ENCODE data around the gene VWF.

The VWF gene

GRCh38 chr12:6116471-6117021 is 7.9 kb downstream of the VWF start:
- H3K4me2 ChIP-seq (ENCODE audit: low read length): no peak overlapping the region
- H3K4me1 ChIP-seq (ENCODE audit: insufficient read depth, low read length, severe bottlenecking): no peaks in the 10 kb centered on the region
- H3K9me2 ChIP-seq (ENCODE audit: low read depth, low read length): no peaks in the 10 kb centered on the region
- H2AFZ ChIP-seq (ENCODE audit: low read length): no peak overlapping the region
- no peaks in the 10 kb centered on the region for H3K36me3 ChIP-seq (ENCODE audit: insufficient read depth, low read length)
- no peak overlapping the region for H3K9ac ChIP-seq (ENCODE audit: low read length)
- TF ChIP-seq EZH2 (IDR thresholded peaks at IDR 0.05; ENCODE audit: borderline replicate concordance, low read length) (no peak), CTCF (IDR thresholded peaks at IDR 0.05; ENCODE audit: low read length) (no peak)
- H3K79me2 ChIP-seq (ENCODE audit: insufficient read depth, low read length): no peaks in the 10 kb centered on the region
- no peaks in the 10 kb centered on the region for H3K27me3 ChIP-seq (ENCODE audit: insufficient read depth, low read length)
- no peaks in the 10 kb centered on the region for H3F3A ChIP-seq (ENCODE audit: insufficient read depth, low read length)
- no peaks in the 10 kb centered on the region for H4K20me1 ChIP-seq (ENCODE audit: insufficient read depth, low read length)
- no peaks in the 10 kb centered on the region for H3K9me3 ChIP-seq (ENCODE audit: low read length)
- no peak overlapping the region for H3K4me3 ChIP-seq (ENCODE audit: low read depth, low read length, poor library complexity, severe bottlenecking)
- no peak overlapping the region for H3K27ac ChIP-seq (ENCODE audit: low read depth, low read length, poor library complexity, severe bottlenecking)

- H4K20me1 ChIP-seq (ENCODE audit: insufficient read depth, low read length): no peaks in the 10 kb centered on the region
- no peaks in the 10 kb centered on the region for H3K79me2 ChIP-seq (ENCODE audit: insufficient read depth, low read length)
- H3K4me3 ChIP-seq (ENCODE audit: low read depth, low read length, poor library complexity, severe bottlenecking): no peak overlapping the region
- H3F3A ChIP-seq (ENCODE audit: insufficient read depth, low read length): no peaks in the 10 kb centered on the region
- TF ChIP-seq CTCF (IDR thresholded peaks at IDR 0.05; ENCODE audit: low read length) (no peak), EZH2 (IDR thresholded peaks at IDR 0.05; ENCODE audit: borderline replicate concordance, low read length) (no peak)
- no peak overlapping the region for H2AFZ ChIP-seq (ENCODE audit: low read length)
- no peaks in the 10 kb centered on the region for H3K9me3 ChIP-seq (ENCODE audit: low read length)
- no peak overlapping the region for H3K4me2 ChIP-seq (ENCODE audit: low read length)
- H3K36me3 ChIP-seq (ENCODE audit: insufficient read depth, low read length): no peaks in the 10 kb centered on the region
- H3K9me2 ChIP-seq (ENCODE audit: low read depth, low read length): no peaks in the 10 kb centered on the region
- H3K27ac ChIP-seq (ENCODE audit: low read depth, low read length, poor library complexity, severe bottlenecking): no peak overlapping the region
- no peaks in the 10 kb centered on the region for H3K27me3 ChIP-seq (ENCODE audit: insufficient read depth, low read length)
- H3K4me1 ChIP-seq (ENCODE audit: insufficient read depth, low read length, severe bottlenecking): no peaks in the 10 kb centered on the region
- H3K9ac ChIP-seq (ENCODE audit: low read length): no peak overlapping the region
Measured at GRCh38 chr12:6115389-6115788, 9.1 kb downstream of the VWF start.

- Histone ChIP-seq H3K4me3 (ENCODE audit: low read depth, low read length, poor library complexity, severe bottlenecking) (no peak overlapping the region), H3F3A (ENCODE audit: insufficient read depth, low read length) (no peaks in the 10 kb centered on the region), H3K36me3 (ENCODE audit: insufficient read depth, low read length) (no peaks in the 10 kb centered on the region), H3K4me2 (ENCODE audit: low read length) (no peak overlapping the region), H3K27ac (ENCODE audit: low read depth, low read length, poor library complexity, severe bottlenecking) (no peak overlapping the region), H3K9me3 (ENCODE audit: low read length) (no peaks in the 10 kb centered on the region), H3K79me2 (ENCODE audit: insufficient read depth, low read length) (no peaks in the 10 kb centered on the region), H3K4me1 (ENCODE audit: insufficient read depth, low read length, severe bottlenecking) (no peaks in the 10 kb centered on the region), H3K9ac (ENCODE audit: low read length) (no peak overlapping the region), H2AFZ (ENCODE audit: low read length) (no peak overlapping the region), H3K27me3 (ENCODE audit: insufficient read depth, low read length) (no peaks in the 10 kb centered on the region), H4K20me1 (ENCODE audit: insufficient read depth, low read length) (no peaks in the 10 kb centered on the region), H3K9me2 (ENCODE audit: low read depth, low read length) (no peaks in the 10 kb centered on the region)
- no peak for TF ChIP-seq EZH2 (IDR thresholded peaks at IDR 0.05; ENCODE audit: borderline replicate concordance, low read length)
- TF ChIP-seq CTCF (IDR thresholded peaks at IDR 0.05; ENCODE audit: low read length): no peak
Measured at GRCh38 chr12:6114476-6114870, 10.0 kb downstream of the VWF start.

Data from OCI-LY1 (cell line).